Choroid plexus epithelial cell (primary cell): ENCODE measurements around the gene HAND1.

Experiments
- DNase-seq: peaks from one replicate; pipeline ENCODE4 v3.0.0-alpha.2; 2010; ENCODE audit warnings: low read depth
- H3K4me3 ChIP-seq: 2 replicates; pipeline ENCODE4 v1.5.1; 2011; ENCODE audit warnings: low read depth, mild to moderate bottlenecking, control low read depth, low read length, moderate library complexity
- TF ChIP-seq, protein P1 (sequence below): conservative IDR thresholded peaks from 2 replicates; pipeline ENCODE4 v1.5.1; 2011; ENCODE audit warnings: low read depth, mild to moderate bottlenecking, control low read depth, inconsistent platforms, low read length, moderate library complexity

Gene HAND1

DNA sequence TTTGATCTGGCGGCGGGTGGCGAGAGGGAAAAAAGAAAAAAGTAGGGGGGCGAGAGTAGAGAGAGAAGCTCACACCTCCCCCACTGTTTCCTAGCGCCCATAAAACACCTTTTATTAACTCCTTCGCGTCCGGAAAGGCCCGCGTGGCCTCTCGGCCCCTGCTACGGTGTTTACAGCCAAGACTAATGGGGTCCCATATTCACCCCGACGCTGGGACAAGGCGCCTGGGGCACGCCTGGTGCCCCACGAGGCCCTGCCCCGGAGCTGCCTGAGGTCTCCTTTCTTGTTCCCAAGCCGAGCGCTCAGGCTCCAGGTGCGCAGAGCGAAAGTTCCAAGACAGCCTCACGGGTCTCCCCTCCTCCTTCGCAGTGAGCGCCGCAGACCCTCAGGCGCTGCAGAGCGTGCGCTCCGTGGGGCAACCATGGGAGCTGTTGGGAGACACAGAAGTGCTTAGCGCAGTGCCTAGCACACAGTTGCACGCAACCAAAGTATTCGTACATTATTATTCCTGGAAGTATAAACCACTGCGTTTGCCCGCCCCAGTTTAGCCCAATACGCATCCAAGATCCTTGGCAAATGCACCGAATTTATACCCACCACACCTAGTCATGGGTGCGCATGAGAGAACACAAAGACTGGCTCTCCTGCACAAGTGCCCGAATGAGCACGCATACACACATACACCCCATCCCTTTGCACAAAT is 4.3 kb downstream of the HAND1 start:
- no peak for DNase-seq
- H3K4me3 ChIP-seq, result no peak overlapping the region
- TF ChIP-seq, protein P1, sequence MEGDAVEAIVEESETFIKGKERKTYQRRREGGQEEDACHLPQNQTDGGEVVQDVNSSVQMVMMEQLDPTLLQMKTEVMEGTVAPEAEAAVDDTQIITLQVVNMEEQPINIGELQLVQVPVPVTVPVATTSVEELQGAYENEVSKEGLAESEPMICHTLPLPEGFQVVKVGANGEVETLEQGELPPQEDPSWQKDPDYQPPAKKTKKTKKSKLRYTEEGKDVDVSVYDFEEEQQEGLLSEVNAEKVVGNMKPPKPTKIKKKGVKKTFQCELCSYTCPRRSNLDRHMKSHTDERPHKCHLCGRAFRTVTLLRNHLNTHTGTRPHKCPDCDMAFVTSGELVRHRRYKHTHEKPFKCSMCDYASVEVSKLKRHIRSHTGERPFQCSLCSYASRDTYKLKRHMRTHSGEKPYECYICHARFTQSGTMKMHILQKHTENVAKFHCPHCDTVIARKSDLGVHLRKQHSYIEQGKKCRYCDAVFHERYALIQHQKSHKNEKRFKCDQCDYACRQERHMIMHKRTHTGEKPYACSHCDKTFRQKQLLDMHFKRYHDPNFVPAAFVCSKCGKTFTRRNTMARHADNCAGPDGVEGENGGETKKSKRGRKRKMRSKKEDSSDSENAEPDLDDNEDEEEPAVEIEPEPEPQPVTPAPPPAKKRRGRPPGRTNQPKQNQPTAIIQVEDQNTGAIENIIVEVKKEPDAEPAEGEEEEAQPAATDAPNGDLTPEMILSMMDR, result no peak

- no peak overlapping the region for H3K4me3 ChIP-seq
- TF ChIP-seq, protein P1, result no peak
- no peak for DNase-seq
These were observed 5.0 kb downstream of the HAND1 start for GRCh38 chr5:154472871-154473580.

- TF ChIP-seq, protein P1, result no peak
- DNase-seq, result no peak
- no peak overlapping the region for H3K4me3 ChIP-seq
These were observed 6.8 kb downstream of the HAND1 start for GRCh38 chr5:154470947-154471870.

GRCh38 chr5:154470137-154470536 is 7.9 kb downstream of the HAND1 start:
- no peak overlapping the region for H3K4me3 ChIP-seq
- TF ChIP-seq, protein P1, result no peak
- DNase-seq, result no peak

GRCh38 chr5:154467655-154468354 is 10.2 kb downstream of the HAND1 start:
- DNase-seq, result peak; percentile 79
- TF ChIP-seq, protein P1, result peak; percentile 95
- no peak overlapping the region for H3K4me3 ChIP-seq

GRCh38 chr5:154466671-154467070 is 11.4 kb downstream of the HAND1 start:
- peak; percentile 43 for DNase-seq
- TF ChIP-seq, protein P1, result no peak
- H3K4me3 ChIP-seq, result no peak overlapping the region
